ENCODE measurements around the gene ACBD4. TPM values are rescaled to one million over a fixed set of nuclear protein-coding genes. Genes with fewer than 3 reads are reported as not detected.
A peak's percentile ranks its signal among the peaks of the same experiment; 100 is the strongest.

The ACBD4 gene
- total and polyA plus RNA-seq, 2 of the 13 experiments (the other 11 are each of a cell fraction or from before 2014, with no cell fraction given) = 16.1 to 26.9 TPM

GRCh38 chr17:45161288-45162024 lies 26.0 kb downstream of the ACBD4 start, which contains the start of gene HEXIM2 (continued):
- TF ChIP-seq ZXDC (CRISPR knock-in tag; IDR thresholded peaks at IDR 0.05) (peak; percentile 73; the same call in 1 of the 2 replicates), ARID2 (CRISPR knock-in tag; IDR thresholded peaks at IDR 0.05; ENCODE audit: borderline replicate concordance) (no peak), NFE2L1 (CRISPR knock-in tag; IDR thresholded peaks at IDR 0.05; ENCODE audit: borderline replicate concordance) (0 out of 2 replicates have a peak, but pooled peaks have one; percentile 31), NRL (CRISPR knock-in tag; IDR thresholded peaks at IDR 0.05; ENCODE audit: borderline replicate concordance) (peak; percentile 24; the same call in 1 of the 2 replicates), NCOA1 (CRISPR knock-in tag; IDR thresholded peaks at IDR 0.05) (peak; percentile 67; the same call in 1 of the 2 replicates), FOXA3 (CRISPR knock-in tag; IDR thresholded peaks at IDR 0.05) (peak; percentile 89), ZMYM4 (CRISPR knock-in tag; IDR thresholded peaks at IDR 0.05) (peak; percentile 68; the same call in 1 of the 2 replicates), ZNF414 (CRISPR knock-in tag; IDR thresholded peaks at IDR 0.05) (peak; percentile 97), HOXA5 (CRISPR knock-in tag; IDR thresholded peaks at IDR 0.05) (peak; percentile 79; the same call in 1 of the 2 replicates), PCBP2 (optimal IDR thresholded peaks at IDR 0.05; ENCODE audit: low read depth, low read length, poor library complexity, severe bottlenecking) (no peak), ZNF543 (CRISPR knock-in tag; IDR thresholded peaks at IDR 0.05) (peak; percentile 86), ZNF124 (CRISPR knock-in tag; IDR thresholded peaks at IDR 0.05) (peak; percentile 87), ARNT2 (CRISPR knock-in tag; IDR thresholded peaks at IDR 0.05; ENCODE audit: low read depth) (peak; percentile 67; the same call in 1 of the 2 replicates)
- TF ChIP-seq, protein P1, sequence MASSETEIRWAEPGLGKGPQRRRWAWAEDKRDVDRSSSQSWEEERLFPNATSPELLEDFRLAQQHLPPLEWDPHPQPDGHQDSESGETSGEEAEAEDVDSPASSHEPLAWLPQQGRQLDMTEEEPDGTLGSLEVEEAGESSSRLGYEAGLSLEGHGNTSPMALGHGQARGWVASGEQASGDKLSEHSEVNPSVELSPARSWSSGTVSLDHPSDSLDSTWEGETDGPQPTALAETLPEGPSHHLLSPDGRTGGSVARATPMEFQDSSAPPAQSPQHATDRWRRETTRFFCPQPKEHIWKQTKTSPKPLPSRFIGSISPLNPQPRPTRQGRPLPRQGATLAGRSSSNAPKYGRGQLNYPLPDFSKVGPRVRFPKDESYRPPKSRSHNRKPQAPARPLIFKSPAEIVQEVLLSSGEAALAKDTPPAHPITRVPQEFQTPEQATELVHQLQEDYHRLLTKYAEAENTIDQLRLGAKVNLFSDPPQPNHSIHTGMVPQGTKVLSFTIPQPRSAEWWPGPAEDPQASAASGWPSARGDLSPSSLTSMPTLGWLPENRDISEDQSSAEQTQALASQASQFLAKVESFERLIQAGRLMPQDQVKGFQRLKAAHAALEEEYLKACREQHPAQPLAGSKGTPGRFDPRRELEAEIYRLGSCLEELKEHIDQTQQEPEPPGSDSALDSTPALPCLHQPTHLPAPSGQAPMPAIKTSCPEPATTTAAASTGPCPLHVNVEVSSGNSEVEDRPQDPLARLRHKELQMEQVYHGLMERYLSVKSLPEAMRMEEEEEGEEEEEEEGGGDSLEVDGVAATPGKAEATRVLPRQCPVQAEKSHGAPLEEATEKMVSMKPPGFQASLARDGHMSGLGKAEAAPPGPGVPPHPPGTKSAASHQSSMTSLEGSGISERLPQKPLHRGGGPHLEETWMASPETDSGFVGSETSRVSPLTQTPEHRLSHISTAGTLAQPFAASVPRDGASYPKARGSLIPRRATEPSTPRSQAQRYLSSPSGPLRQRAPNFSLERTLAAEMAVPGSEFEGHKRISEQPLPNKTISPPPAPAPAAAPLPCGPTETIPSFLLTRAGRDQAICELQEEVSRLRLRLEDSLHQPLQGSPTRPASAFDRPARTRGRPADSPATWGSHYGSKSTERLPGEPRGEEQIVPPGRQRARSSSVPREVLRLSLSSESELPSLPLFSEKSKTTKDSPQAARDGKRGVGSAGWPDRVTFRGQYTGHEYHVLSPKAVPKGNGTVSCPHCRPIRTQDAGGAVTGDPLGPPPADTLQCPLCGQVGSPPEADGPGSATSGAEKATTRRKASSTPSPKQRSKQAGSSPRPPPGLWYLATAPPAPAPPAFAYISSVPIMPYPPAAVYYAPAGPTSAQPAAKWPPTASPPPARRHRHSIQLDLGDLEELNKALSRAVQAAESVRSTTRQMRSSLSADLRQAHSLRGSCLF (CRISPR knock-in tag; IDR thresholded peaks at IDR 0.05; ENCODE audit: borderline replicate concordance) = no peak
- TF ChIP-seq, protein P2, sequence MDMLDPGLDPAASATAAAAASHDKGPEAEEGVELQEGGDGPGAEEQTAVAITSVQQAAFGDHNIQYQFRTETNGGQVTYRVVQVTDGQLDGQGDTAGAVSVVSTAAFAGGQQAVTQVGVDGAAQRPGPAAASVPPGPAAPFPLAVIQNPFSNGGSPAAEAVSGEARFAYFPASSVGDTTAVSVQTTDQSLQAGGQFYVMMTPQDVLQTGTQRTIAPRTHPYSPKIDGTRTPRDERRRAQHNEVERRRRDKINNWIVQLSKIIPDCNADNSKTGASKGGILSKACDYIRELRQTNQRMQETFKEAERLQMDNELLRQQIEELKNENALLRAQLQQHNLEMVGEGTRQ (IDR thresholded peaks at IDR 0.05; ENCODE audit: low read depth, low read length) = no peak
- TF ChIP-seq, protein P2 (CRISPR knock-in tag; IDR thresholded peaks at IDR 0.05; ENCODE audit: borderline replicate concordance) = no peak
